Esophagus squamous epithelium (tissue), 5 donors: ENCODE results near the gene PLCB2. TPM values are rescaled to one million over a fixed set of nuclear protein-coding genes. Genes with fewer than 3 reads are reported as not detected.

Source experiments
- DNase-seq: peaks from one replicate; lab custom pipeline; 2025; lab: John Stamatoyannopoulos, UW
- H3K27ac ChIP-seq, 4 donors: fragments of 200-600 bp; sonication (generic); one replicate each; pipeline ENCODE4 v1.5.1; 2016 to 2019; ENCODE audit warnings: mild to moderate bottlenecking in 1 of 4
- H3K27me3 ChIP-seq, 4 donors: fragments of 200-600 bp; sonication (generic); 1 replicate in 3 of 4; 2 replicates in 1 of 4; pipeline versions ENCODE4 v1.5.1 to v1.6.0; 2017 to 2021; ENCODE audit warnings: antibody characterized with exemption in 1 of 4
- H3K36me3 ChIP-seq, 3 donors: fragments of 200-600 bp; sonication (generic); one replicate each; pipeline ENCODE4 v1.5.1; 2016 to 2019
- H3K4me1 ChIP-seq, 3 donors: fragments of 200-600 bp; sonication (generic); one replicate each; pipeline ENCODE4 v1.5.1; 2017 to 2019
- H3K4me3 ChIP-seq, 4 donors: fragments of 200-600 bp; sonication (generic); 1 replicate in 3 of 4; 2 replicates in 1 of 4; pipeline ENCODE4 v1.5.1; 2016 to 2019; ENCODE audit warnings: mild to moderate bottlenecking in 2 of 4, moderate library complexity in 1 of 4
- H3K9me3 ChIP-seq, 3 donors: fragments of 200-600 bp; sonication (generic); one replicate each; pipeline ENCODE4 v1.5.1; 2016 to 2019
- CTCF ChIP-seq, 6 experiments: fragments of 450-650 bp in 4 of 6; fragments of 200-600 bp in 2 of 6; sonication (generic) in 2 of 6; IDR thresholded peaks; one replicate each; pipeline ENCODE4 v1.5.1; 2016 to 2019; ENCODE audit warnings: antibody characterized with exemption in 6 of 6, mild to moderate bottlenecking in 4 of 6, moderate library complexity in 4 of 6
- POLR2A ChIP-seq, 4 donors: fragments of 450-650 bp; IDR thresholded peaks; one replicate each; pipeline ENCODE4 v1.6.1; 2017; ENCODE audit warnings: antibody characterized with exemption in 4 of 4, mild to moderate bottlenecking in 4 of 4, moderate library complexity in 3 of 4
- WGBS, 2 donors: methylation state at CpG; one replicate each; pipeline ENCODE4 v1.1.5; 2018; 5-methylcytosine and 5-hydroxymethylcytosine counted together
- intact Hi-C: fragments of 100-400 bp; cut with DNase I; formaldehyde crosslinking; loops from one replicate; pipeline ENCODE4 v1.15.0; 2022
- total RNA-seq, 4 donors: library from RNA; depleted of rRNA; stranded (reverse); fragments of >200 nt; gene quantifications; one replicate each; pipeline ENCODE4 v1.1.0, GENCODE V29; 2016
- donor health status: DM: yes; HTN: yes; CAD: no.

PLCB2 gene
- total RNA-seq, 4 donors from 2014 or later = 6.1 to 15.9 (median 10.4) TPM

GRCh38 chr15:40253167-40253790 lies 54.5 kb downstream of the PLCB2 start:
- intact Hi-C loops = no loop called here
- H3K36me3 ChIP-seq = peaks cover 0 to 51% (median 4%) of the 10 kb centered on the region in 3 donors
- DNase-seq = no peak
- H3K9me3 ChIP-seq = no peaks in the 10 kb centered on the region
- H3K27me3 ChIP-seq = peaks cover 0 to 38% (median 0%) of the 10 kb centered on the region in 4 donors
- H3K27ac ChIP-seq = peak overlapping the region; percentile 27 to 88 (median 81)
- no peak for TF ChIP-seq CTCF (IDR thresholded peaks at IDR 0.05)
- TF ChIP-seq POLR2A (IDR thresholded peaks at IDR 0.05) = no peak
- 50% methylated on average over 2 of the region's 28 CpGs; no CpG with 5 or more reads in 1 of the 2 donors for WGBS, 2 donors
- H3K4me1 ChIP-seq = peaks cover 26 to 80% (median 36%) of the 10 kb centered on the region in 3 donors
- H3K4me3 ChIP-seq = peak overlapping the region; percentile 53 to 76 (median 58)

GRCh38 chr15:40252438-40253166 lies 55.1 kb downstream of the PLCB2 start:
- peaks cover 0 to 51% (median 4%) of the 10 kb centered on the region in 3 donors for H3K36me3 ChIP-seq
- H3K4me1 ChIP-seq = peaks cover 26 to 86% (median 37%) of the 10 kb centered on the region in 3 donors
- peak overlapping the region; percentile 53 to 76 (median 58) for H3K4me3 ChIP-seq
- peaks cover 0 to 38% (median 0%) of the 10 kb centered on the region in 4 donors for H3K27me3 ChIP-seq
- intact Hi-C loops = no loop called here
- WGBS, 2 donors = 2% methylated on average over 21 of the region's 82 CpGs; no CpG with 5 or more reads in 1 of the 2 donors
- DNase-seq = no peak
- TF ChIP-seq POLR2A (IDR thresholded peaks at IDR 0.05) (peak in 1 of 4 donors; percentile 41), CTCF (IDR thresholded peaks at IDR 0.05) (no peak)
- peak overlapping the region; percentile 27 to 88 (median 81) for H3K27ac ChIP-seq
- no peaks in the 10 kb centered on the region for H3K9me3 ChIP-seq

DNA sequence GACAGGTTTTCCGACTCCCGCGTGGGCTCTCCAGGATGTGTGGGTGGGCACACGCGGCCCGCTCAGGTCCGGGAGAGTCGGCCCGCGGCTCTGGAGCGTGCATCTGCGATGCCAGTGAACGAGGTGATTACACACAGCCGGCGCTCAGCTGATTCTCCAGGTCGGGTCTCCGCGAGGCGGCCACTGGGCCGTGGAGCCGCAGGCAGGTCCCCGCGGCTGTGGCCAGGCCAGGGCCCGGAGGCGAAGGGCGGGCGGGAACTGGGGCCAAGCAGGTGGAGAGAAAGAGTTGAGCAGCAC lies 55.6 kb downstream of the PLCB2 start:
- peak overlapping the region; percentile 53 to 76 (median 58) for H3K4me3 ChIP-seq
- H3K36me3 ChIP-seq = peaks cover 0 to 51% (median 2%) of the 10 kb centered on the region in 3 donors
- peak overlapping the region; percentile 27 to 88 (median 81) for H3K27ac ChIP-seq
- intact Hi-C loops = no loop called here
- TF ChIP-seq POLR2A (IDR thresholded peaks at IDR 0.05) (no peak), CTCF (IDR thresholded peaks at IDR 0.05) (no peak)
- no peaks in the 10 kb centered on the region for H3K9me3 ChIP-seq
- H3K27me3 ChIP-seq = peaks cover 0 to 38% (median 0%) of the 10 kb centered on the region in 4 donors
- DNase-seq = no peak
- peaks cover 29 to 91% (median 37%) of the 10 kb centered on the region in 3 donors for H3K4me1 ChIP-seq
- WGBS, 2 donors = no CpG with 5 or more reads among the region's 27 CpGs

GRCh38 chr15:40251486-40252140 lies 56.1 kb downstream of the PLCB2 start:
- 80 to 86% methylated on average over 1 of the region's 10 CpGs for WGBS, 2 donors
- Histone ChIP-seq H3K9me3 (no peaks in the 10 kb centered on the region), H3K4me3 (peak overlapping the region in 3 of 4 donors; percentile 53 to 76 (median 60)), H3K27ac (peak overlapping the region in 3 of 4 donors; percentile 75 to 88 (median 87)), H3K36me3 (peaks cover 0 to 47% (median 0%) of the 10 kb centered on the region in 3 donors), H3K27me3 (peaks cover 0 to 38% (median 0%) of the 10 kb centered on the region in 4 donors), H3K4me1 (peaks cover 33 to 96% (median 42%) of the 10 kb centered on the region in 3 donors)
- DNase-seq = no peak
- intact Hi-C loops = no loop called here
- TF ChIP-seq CTCF (IDR thresholded peaks at IDR 0.05) = no peak
- TF ChIP-seq POLR2A (IDR thresholded peaks at IDR 0.05) = no peak
